ENCODE measurements around the gene DGCR6L.
"Not testable (repeated sequence)": the region's sequence is repeated elsewhere in the genome, so short reads cannot be mapped to it uniquely, and the experiment has no call there.

DNA sequence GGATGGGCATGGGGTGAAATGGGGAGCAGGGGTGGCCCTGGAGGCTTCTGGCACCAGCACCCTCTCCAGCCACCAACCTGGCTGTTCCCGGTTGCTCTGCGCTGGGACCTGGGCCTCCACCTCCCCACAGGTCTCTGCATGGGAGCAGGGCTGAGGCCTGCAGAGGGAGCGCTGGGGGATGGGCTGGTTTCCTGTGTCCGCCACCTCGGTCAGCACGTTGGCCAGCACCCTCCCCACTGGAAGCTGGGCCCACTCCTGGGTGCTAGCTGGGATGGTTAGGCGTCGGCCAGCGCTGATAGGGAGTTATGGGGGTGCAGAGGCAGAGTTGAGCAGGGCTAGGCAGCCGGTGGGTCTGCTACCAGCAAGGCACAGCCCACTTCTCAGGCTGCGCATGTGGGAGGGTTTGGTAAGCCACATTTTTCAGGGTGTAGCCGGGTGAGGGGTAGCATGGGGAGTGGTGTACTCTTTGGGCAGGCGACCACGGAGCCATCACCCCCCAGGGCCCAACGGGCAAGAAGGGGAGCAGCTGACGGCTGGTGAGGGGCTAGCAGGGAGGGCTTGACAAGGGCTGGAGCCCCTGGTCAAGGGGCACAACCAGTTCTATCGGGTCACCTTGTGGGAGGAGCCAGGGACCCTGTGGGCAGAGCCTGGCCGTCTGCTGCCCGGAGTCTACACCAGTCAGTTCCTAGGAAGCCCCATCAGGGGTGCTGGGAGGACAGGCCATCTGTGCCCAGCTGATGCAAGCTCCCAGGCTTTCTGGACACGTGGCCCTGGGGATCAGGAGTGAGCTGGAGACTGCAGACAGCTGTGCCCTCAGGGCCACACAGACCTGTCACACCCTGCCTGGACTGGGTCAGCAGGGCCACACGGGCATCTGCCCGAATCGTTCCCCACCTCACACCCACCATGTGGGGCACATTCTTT lies 49.4 kb downstream of the DGCR6L start:
- TF ChIP-seq CTCF (IDR thresholded peaks at IDR 0.05; ENCODE audit: insufficient read depth, low read length); GABPA (IDR thresholded peaks at IDR 0.05; ENCODE audit: low read depth): not testable (repeated sequence)
- TF ChIP-seq, protein P1, sequence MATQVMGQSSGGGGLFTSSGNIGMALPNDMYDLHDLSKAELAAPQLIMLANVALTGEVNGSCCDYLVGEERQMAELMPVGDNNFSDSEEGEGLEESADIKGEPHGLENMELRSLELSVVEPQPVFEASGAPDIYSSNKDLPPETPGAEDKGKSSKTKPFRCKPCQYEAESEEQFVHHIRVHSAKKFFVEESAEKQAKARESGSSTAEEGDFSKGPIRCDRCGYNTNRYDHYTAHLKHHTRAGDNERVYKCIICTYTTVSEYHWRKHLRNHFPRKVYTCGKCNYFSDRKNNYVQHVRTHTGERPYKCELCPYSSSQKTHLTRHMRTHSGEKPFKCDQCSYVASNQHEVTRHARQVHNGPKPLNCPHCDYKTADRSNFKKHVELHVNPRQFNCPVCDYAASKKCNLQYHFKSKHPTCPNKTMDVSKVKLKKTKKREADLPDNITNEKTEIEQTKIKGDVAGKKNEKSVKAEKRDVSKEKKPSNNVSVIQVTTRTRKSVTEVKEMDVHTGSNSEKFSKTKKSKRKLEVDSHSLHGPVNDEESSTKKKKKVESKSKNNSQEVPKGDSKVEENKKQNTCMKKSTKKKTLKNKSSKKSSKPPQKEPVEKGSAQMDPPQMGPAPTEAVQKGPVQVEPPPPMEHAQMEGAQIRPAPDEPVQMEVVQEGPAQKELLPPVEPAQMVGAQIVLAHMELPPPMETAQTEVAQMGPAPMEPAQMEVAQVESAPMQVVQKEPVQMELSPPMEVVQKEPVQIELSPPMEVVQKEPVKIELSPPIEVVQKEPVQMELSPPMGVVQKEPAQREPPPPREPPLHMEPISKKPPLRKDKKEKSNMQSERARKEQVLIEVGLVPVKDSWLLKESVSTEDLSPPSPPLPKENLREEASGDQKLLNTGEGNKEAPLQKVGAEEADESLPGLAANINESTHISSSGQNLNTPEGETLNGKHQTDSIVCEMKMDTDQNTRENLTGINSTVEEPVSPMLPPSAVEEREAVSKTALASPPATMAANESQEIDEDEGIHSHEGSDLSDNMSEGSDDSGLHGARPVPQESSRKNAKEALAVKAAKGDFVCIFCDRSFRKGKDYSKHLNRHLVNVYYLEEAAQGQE (IDR thresholded peaks at IDR 0.05; ENCODE audit: insufficient replicate concordance, low read depth), result peak; percentile 53

Data from HL-60 (cell line).